GM18870 (cell line): Measurements from ENCODE around the gene CHMP4B.

Experiments used
- ATAC-seq: cut with Tn5 transposase; IDR thresholded peaks from one replicate; pipeline ENCODE4 v1.9.1; 2021; ENCODE audit warnings: moderate library complexity; ENCODE audit not compliant: unreplicated experiment

The CHMP4B gene

GRCh38 chr20:33837096-33837830 is 26.1 kb downstream of the CHMP4B start:
- no peak for ATAC-seq

GRCh38 chr20:33838035-33838864 is 27.1 kb downstream of the CHMP4B start:
- ATAC-seq, result no peak

DNA sequence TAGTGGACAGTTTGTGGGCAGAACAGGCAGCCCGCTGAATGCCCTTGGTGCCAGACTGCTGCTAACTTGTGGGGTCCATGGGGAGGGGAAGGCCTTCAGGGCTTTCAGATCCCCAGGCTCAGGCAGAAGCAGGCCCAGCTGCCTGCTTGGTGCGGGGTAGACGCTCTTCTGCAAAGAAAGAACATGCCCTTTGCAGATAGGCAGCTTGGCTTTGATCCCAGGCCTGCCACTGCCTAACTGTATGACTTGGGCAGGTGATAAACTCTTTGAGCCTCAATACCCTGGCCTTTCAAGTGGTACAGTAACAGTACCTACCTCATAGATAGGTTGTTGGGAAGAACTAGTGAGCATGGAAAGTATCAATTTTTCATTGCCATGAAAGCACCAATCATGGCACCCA is 28.4 kb downstream of the CHMP4B start:
- no peak for ATAC-seq

DNA sequence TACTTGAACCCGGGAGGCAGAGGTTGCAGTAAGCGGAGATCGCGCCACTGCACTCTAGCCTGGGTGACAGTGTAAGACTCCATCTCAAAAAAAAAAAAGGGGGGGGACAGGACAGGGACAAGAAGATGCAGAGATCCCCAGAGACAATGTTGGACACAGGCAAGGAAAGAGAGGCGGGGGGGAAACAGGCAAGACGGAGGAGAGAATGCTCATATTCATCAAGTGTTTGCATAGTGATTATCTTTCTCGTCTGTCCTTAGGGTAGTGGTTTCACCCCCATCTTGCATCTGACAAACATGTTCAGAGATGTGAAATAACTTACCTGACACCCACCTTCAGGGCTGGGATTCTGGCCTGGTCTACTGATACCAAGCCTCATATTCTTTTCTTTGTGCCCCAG is 29.0 kb downstream of the CHMP4B start:
- no peak for ATAC-seq

GRCh38 chr20:33840759-33841435 is 29.7 kb downstream of the CHMP4B start:
- no peak for ATAC-seq

DNA sequence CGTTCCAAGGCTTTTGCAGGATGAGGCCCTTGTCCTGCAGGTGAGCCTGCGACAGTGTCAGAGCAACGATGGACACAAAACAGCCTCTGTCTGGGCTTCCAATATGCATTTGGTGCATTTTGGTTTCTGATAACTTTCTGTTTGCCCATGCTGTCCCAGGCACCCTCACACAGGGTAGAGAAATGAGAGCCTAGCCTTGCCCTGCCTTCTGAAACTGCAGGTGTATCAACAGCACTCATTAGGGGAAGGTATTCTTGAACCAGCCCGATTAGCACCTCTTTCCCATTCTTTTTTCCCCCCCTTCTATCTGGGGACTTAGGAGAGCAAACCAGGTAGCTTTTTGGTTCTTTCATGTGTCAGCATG is 30.3 kb downstream of the CHMP4B start:
- ATAC-seq, result no peak

GRCh38 chr20:33842346-33842745 is 31.2 kb downstream of the CHMP4B start:
- ATAC-seq, result no peak

- ATAC-seq, result no peak
These were observed 31.9 kb downstream of the CHMP4B start for GRCh38 chr20:33843050-33843449.

GRCh38 chr20:33843854-33844253 is 32.7 kb downstream of the CHMP4B start:
- no peak for ATAC-seq

DNA sequence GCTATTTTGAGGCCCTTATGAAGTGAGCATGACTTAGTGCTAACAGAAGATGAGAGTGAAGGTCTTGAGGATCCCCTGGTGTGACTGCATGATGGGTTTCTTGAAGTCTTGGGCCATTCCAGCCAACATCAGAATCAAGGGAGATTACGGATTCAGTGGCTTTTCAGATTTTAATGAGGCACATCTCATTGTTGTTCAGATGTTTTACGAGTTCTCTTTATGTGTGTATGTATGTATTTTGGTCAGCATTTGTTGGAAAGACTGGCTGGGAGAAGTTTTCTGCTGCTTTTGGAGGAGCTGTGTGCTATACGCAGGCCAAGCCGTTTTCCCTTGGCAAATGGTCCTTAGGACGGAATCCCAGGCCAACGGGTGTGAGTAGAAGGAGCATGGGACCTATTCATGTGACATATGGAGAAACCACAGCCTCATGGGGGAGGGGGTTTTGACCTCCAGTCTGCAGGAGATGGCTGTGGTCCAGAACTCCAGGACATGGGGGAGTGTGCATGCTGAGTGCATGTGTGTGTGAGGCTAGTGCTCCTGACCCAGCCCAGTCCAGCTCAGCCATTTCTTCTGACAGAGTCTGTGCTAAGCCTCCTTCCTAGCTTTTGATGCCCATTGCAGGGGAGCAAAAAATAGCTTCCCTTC is 35.3 kb downstream of the CHMP4B start:
- ATAC-seq, result no peak

GRCh38 chr20:33847006-33847405 is 35.9 kb downstream of the CHMP4B start:
- no peak for ATAC-seq

GRCh38 chr20:33848391-33848790 is 37.2 kb downstream of the CHMP4B start:
- no peak for ATAC-seq

GRCh38 chr20:33850159-33850558 is 39.0 kb downstream of the CHMP4B start:
- no peak for ATAC-seq

DNA sequence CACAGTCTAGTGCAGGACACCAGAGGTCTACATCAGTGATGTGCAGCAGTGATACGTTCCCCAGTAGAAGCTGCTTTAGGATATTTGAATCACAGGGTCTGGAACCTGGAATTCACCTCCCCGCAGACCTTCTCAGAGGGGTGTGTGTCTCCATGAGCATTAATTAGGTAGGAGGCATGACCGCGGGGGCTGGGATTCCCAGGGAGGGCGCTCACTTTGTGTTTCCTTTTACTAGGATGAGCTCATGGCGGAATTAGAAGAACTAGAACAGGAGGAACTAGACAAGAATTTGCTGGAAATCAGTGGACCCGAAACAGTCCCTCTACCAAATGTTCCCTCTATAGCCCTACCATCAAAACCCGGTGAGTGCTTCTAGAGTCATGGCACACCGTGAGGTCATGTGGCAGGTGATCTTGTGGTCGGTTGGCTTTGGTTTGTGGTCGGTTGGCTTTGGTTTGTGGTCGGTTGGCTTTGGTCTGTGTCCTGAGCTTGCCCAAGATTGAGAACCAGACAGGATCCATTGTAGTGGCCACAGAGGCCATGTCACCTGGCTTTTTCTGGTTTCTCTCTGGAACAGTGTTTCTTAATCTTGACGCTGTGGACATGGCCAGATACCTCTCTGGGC is 40.8 kb downstream of the CHMP4B start:
- no peak for ATAC-seq

DNA sequence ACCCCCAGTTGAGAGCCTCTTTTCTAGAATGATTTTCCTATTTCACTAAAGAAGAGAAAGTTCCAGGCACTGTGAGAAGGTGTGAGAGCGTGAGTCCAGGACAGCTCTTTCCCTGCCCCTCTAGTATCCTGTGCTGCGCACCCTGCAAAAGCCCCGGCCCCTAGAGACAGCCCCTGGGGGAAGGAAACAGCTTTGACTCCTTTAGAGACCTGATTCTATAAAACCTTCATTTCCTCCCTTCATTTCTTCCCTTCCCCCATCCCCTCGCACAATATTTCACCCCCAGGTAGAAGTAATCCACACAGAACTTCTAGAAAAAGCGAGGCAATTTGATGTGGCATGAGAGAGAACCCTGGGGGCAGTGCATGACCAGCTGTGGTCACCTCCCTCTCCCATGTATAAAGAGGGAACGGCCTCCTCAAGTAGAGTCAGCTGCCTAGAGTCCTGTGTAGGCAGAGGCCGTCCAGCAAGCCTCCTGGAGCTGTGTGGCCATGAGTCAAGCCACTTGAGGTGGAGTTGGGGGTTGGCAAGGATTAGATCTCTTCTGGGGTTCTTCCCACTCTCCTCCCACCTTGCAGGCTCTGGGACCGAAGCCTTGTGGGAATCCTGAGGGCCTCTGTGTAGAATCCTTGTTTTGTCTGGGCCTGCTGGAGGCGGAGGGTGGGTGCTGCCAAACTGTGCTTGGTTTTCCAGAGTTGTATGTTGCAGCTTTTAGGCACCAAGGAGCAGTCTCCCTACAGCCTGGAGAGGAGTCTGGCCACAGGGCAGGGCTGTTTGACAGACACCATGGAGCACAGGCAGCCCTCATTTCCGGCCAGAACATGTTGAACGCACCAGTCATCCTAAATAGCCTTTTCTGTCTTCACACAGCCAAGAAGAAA is 41.7 kb downstream of the CHMP4B start:
- no peak for ATAC-seq

- ATAC-seq, result no peak
These were observed 42.3 kb downstream of the CHMP4B start for GRCh38 chr20:33853507-33853813.

GRCh38 chr20:33857722-33858563 is 46.8 kb downstream of the CHMP4B start:
- no peak for ATAC-seq

DNA sequence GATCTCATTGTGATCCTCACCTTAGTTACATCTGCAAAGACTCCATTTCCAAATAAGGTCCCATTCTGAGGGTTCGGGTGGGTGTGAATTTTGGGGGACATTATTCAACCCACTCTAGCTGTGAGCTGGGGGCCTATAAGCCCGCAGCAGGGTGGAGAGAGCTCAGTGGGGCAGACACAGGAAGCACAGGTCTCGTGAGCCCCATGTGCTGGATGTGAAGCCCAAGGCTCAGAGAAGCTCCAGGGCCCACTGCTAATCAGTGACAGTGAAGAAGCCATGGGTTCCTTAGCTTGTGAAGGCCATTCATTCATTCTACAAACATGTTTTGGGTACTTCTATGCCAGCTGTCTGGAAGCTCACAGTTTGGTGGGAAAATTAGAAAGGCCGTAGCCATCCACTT is 47.5 kb downstream of the CHMP4B start:
- no peak for ATAC-seq

GRCh38 chr20:33859157-33859695 is 48.1 kb downstream of the CHMP4B start:
- no peak for ATAC-seq
